ENCODE data around the gene PRR7. TPM values are rescaled to one million over a fixed set of nuclear protein-coding genes. Genes with fewer than 3 reads are reported as not detected.

PRR7 gene
- 2.1 TPM for total RNA-seq
- long read RNA-seq, partial matches to known transcripts, result 2 of 2 reads
- long read RNA-seq, other reads (novel, unspliced or antisense), result 0 of 2 reads

GRCh38 chr5:177446200-177447065, at the start of gene PRR7:
Gene PRR7, plus strand, starts transcription at chr5:177446814. Its CDS starts 8,254 bp downstream, at chr5:177455068.
- ATAC-seq, result peak; percentile 79
- DNase-seq, result peak; percentile 80
- Histone ChIP-seq H3K36me3 (peaks cover 11% of the 10 kb centered on the region), H3K27ac (no peak within 1 kb of the TSS), H3K4me3 (peak within 1 kb of the TSS; percentile 52), H3K27me3 (peaks cover 13% of the 10 kb centered on the region), H3K9me3 (no peaks in the 10 kb centered on the region), H3K4me1 (peaks cover 22% of the 10 kb centered on the region)
- no peak for TF ChIP-seq CTCF (IDR thresholded peaks at IDR 0.05)
- intact Hi-C loops (cut with DNase I), result no loop called here

- no peaks in the 10 kb centered on the region for H3K9me3 ChIP-seq
- peaks cover 48% of the 10 kb centered on the region for H3K27me3 ChIP-seq
- H3K36me3 ChIP-seq, result no peaks in the 10 kb centered on the region
- intact Hi-C loops (cut with DNase I), result no loop called here
- H3K27ac ChIP-seq, result no peak overlapping the region
- no peak for DNase-seq
- ATAC-seq, result no peak
- no peak overlapping the region for H3K4me3 ChIP-seq
- peaks cover 14% of the 10 kb centered on the region for H3K4me1 ChIP-seq
- TF ChIP-seq CTCF (IDR thresholded peaks at IDR 0.05), result no peak
Observed at GRCh38 chr5:177397875-177398390, 48.7 kb upstream of the PRR7 start.

GRCh38 chr5:177399997-177400868, 46.4 kb upstream of the PRR7 start, which contains the start of gene PFN3:
Gene PFN3, minus strand, starts transcription at chr5:177400661. Its CDS starts 85 bp downstream, at chr5:177400576.
- no peak for TF ChIP-seq CTCF (IDR thresholded peaks at IDR 0.05)
- ATAC-seq (no peak), DNase-seq (no peak)
- H3K27ac ChIP-seq, result no peak within 1 kb of the TSS
- no peak within 1 kb of the TSS for H3K4me3 ChIP-seq
- peaks cover 37% of the 10 kb centered on the region for H3K4me1 ChIP-seq
- H3K27me3 ChIP-seq, result peaks cover 59% of the 10 kb centered on the region
- no peaks in the 10 kb centered on the region for H3K9me3 ChIP-seq
- intact Hi-C loops (cut with DNase I), result loop anchor here (10.0 kb wide), 1 partner anchor 55 kb away; no protein-coding TSS in a partner anchor
- no peaks in the 10 kb centered on the region for H3K36me3 ChIP-seq

GRCh38 chr5:177402271-177403043, 44.2 kb upstream of the PRR7 start:
- Histone ChIP-seq H3K27me3 (peaks cover 59% of the 10 kb centered on the region), H3K27ac (no peak overlapping the region), H3K4me1 (peaks cover 43% of the 10 kb centered on the region), H3K9me3 (no peaks in the 10 kb centered on the region), H3K4me3 (peak overlapping the region; percentile 63), H3K36me3 (no peaks in the 10 kb centered on the region)
- intact Hi-C loops (cut with DNase I), result loop anchor here (10.0 kb wide), 1 partner anchor 52 kb away; no protein-coding TSS in a partner anchor
- TF ChIP-seq CTCF (IDR thresholded peaks at IDR 0.05), result peak; percentile 35
- ATAC-seq, result peak; percentile 71
- DNase-seq, result peak; percentile 87

All from upper lobe of right lung (tissue), 1 donor.